Measurements from ENCODE around the gene FBRSL1. TPM values are rescaled to one million over a fixed set of nuclear protein-coding genes. Genes with fewer than 3 reads are reported as not detected.

FBRSL1 gene
- total and polyA plus RNA-seq, 12 donors = 28.1 to 90.6 (median 47.0) TPM

DNA sequence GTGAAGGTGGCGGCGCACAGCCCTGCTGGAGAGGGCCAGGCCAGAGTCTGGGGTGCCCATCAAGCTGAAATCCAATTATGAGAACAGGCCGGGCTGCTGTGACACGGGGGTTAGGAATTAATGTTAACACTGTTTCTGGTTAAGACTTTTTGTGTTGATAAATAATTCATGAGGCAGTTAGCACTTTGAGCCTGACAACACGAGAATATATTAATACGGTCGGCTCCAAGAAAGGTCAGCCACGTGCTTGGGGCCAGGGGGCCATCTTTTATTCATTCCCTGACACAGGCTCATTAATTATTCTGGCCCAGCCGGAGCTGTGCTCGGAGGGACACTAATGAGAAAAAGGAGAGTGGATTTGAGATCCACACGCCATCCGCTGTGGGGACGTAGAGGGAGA is 45.1 kb downstream of the FBRSL1 start:
- Histone ChIP-seq H3K27ac (no peak overlapping the region), H3K36me3 (peaks cover 0 to 4% (median 0%) of the 10 kb centered on the region in 9 donors), H3K9me3 (no peaks in the 10 kb centered on the region), H3K27me3 (no peaks in the 10 kb centered on the region), H3K4me3 (no peak overlapping the region), H3K4me1 (no peaks in the 10 kb centered on the region)
- intact Hi-C loops (cut with DNase I) = no loop called here
- TF ChIP-seq, protein P1, sequence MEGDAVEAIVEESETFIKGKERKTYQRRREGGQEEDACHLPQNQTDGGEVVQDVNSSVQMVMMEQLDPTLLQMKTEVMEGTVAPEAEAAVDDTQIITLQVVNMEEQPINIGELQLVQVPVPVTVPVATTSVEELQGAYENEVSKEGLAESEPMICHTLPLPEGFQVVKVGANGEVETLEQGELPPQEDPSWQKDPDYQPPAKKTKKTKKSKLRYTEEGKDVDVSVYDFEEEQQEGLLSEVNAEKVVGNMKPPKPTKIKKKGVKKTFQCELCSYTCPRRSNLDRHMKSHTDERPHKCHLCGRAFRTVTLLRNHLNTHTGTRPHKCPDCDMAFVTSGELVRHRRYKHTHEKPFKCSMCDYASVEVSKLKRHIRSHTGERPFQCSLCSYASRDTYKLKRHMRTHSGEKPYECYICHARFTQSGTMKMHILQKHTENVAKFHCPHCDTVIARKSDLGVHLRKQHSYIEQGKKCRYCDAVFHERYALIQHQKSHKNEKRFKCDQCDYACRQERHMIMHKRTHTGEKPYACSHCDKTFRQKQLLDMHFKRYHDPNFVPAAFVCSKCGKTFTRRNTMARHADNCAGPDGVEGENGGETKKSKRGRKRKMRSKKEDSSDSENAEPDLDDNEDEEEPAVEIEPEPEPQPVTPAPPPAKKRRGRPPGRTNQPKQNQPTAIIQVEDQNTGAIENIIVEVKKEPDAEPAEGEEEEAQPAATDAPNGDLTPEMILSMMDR (IDR thresholded peaks at IDR 0.05) = no peak
- ATAC-seq (no peak), DNase-seq (no peak)
- 95 to 96% methylated on average over 13 of the region's 13 CpGs for WGBS, 2 donors

DNA sequence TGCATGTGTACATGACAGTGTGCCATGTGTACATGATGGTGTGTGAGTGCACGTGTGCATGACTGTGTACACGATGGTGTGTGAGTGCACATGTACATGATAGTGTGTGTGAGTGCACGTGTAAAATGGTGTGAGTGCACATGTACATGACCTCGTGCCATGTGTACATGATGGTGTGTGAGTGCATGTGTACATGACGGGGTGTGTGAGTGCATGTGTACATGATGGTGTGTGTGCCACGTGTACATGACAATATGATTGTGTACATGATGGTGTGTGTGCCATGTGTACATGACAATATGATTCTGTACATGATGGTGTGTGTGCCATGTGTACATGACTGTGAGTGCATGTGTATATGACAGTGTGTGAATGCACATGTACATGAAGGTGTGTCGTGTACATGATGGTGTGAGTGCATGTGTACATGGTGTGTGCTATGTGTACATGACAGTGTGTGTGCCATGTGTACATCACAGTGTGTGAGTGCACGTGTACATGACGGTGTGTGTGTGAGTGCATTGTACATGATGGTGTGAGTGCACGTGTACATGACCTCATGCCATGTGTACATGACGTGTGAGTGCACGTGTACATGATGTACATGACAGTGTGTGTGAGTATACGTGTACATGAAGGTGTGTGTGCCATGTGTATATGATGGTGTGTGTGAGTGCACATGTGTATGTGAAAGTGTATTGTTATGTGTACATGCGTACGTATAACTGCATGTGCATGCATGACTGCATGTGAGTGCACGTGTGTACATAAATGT is 46.3 kb downstream of the FBRSL1 start:
- no peak for DNase-seq
- Histone ChIP-seq H3K4me1 (no peaks in the 10 kb centered on the region), H3K4me3 (no peak overlapping the region), H3K27ac (no peak overlapping the region), H3K9me3 (no peaks in the 10 kb centered on the region), H3K36me3 (peaks cover 0 to 4% (median 0%) of the 10 kb centered on the region in 9 donors), H3K27me3 (no peaks in the 10 kb centered on the region)
- TF ChIP-seq, protein P1 (IDR thresholded peaks at IDR 0.05) = no peak
- WGBS, 2 donors = 97 to 98% methylated on average over 16 of the region's 16 CpGs
- intact Hi-C loops (cut with DNase I) = no loop called here
- ATAC-seq = no peak

DNA sequence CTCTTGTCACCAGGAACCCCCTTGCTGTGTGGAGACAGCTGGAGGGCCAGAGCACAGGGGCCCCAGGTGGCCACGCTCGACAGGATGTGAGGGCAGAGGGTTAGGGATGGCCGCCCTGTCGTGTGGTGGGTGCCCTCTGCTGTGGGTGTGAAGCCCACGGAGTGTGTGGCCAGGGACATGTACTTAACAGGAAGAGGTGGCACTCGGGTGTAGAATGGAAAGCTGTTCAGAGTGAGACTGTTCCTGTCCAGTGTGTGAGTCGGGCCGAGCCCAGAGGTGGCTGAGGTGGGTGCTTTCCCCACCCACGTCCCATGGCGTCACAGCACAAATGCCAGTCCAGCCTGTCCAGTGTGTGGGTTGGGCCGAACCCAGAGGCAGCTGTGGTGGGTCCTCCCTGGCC is 47.1 kb downstream of the FBRSL1 start:
- no peaks in the 10 kb centered on the region for H3K4me1 ChIP-seq
- no peak for ATAC-seq
- no peak for DNase-seq
- H3K27ac ChIP-seq = no peak overlapping the region
- no peaks in the 10 kb centered on the region for H3K27me3 ChIP-seq
- H3K36me3 ChIP-seq = peaks cover 0 to 4% (median 0%) of the 10 kb centered on the region in 9 donors
- H3K4me3 ChIP-seq = no peak overlapping the region
- intact Hi-C loops (cut with DNase I) = no loop called here
- TF ChIP-seq, protein P1 (IDR thresholded peaks at IDR 0.05) = no peak
- H3K9me3 ChIP-seq = no peaks in the 10 kb centered on the region
- WGBS, 2 donors = 88 to 97% methylated on average over 11 of the region's 11 CpGs

DNA sequence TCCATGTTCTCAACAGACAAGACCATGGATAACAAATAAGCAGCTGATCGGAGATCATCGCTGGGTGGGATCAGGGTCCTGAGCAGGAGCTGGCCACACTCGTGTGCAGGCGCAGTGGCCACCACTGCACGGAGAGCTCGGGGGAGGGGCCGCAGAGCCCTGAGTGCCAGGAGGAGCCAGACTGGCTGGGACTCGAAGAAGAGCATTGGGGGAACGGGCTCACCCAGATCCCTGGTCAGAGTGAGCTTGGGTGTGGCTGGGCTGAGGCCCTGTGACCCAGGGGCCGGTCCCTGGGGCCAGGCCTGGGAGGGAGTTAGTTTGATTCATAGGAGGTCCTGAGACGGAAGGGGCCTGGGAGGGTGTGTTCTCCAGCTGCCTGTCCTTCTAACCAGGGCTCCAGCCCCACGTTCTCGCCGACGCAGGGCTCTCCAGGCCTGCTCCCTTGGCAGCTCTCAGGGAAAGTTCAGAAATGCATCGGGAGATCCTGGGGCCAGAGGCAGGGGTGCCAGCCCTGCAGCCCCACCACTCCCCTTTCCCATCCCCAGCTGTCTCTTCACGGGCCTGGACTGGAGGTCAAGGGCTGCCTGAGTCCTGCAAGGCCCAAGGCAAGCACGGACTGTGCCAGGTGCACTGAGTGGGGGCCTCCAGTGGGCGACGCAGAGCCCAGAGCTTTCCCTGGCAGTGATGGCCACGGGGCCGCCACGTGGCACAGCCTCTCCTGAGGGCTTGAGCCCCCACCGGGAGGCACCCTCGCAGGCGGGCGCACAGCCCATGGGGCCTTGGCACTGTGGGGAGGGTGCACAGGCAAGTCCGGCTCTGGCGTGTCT is 48.1 kb downstream of the FBRSL1 start:
- ATAC-seq = no peak
- Histone ChIP-seq H3K27me3 (no peaks in the 10 kb centered on the region), H3K4me1 (no peaks in the 10 kb centered on the region), H3K4me3 (no peak overlapping the region), H3K9me3 (no peaks in the 10 kb centered on the region), H3K36me3 (peaks cover 0 to 4% (median 0%) of the 10 kb centered on the region in 9 donors), H3K27ac (no peak overlapping the region)
- intact Hi-C loops (cut with DNase I) = no loop called here
- TF ChIP-seq, protein P1 (IDR thresholded peaks at IDR 0.05) = no peak
- DNase-seq = no peak
- WGBS, 2 donors = 86 to 89% methylated on average over 29 of the region's 29 CpGs
